Right hindlimb (tissue), 1 donor: ENCODE measurements around the gene KIAA0753.

ENCODE experiments used
- DNase-seq: peaks from one replicate; pipeline ENCODE4 v3.0.0-alpha.2; 2018

Gene KIAA0753

DNA sequence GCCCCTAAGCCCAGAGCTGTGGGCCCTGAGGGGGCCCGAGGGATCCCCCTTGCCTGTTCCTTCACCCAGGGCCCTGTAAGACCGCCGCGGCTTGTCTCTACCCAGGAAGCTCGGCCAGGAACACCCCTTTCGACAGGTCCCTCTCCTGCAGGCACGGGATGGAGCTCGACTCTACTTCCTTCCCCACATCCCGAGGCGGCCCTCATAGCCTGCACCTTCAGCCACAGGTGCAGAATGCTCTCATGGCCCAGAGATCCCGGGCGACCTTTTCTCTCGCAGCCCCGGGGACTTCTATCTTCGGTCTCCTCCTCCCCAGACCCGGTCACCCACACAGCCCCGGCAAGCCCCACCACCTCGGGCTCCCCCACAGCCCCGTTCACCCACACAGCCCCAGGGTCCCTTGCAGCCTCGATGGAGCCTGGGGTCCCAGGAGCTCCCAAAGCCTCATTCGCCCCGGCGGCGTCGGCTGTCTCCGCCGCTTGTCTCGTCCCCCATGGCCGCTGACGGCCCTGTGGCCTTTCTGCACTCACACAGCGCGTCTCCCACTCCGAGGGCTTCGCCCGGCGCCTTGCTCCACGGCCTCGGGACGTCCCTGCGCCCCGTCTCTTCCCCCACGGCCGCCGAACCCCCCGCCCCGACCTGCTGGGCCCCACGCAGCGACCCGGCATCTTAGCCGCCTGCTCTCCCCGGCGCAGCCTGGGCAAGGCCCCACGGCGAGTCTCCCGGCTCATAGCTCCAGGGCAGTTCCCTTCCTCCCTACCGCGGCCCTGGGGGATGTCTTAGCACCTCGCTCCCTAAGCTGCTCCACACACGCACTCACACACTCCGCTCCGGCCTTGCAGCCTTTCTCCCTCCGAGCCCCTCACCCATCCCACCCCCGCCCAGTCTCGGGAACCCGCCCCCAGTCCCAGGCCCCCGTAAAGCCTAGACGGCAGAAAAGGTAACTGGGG, 650 bp downstream of the KIAA0753 start:
- no peak for DNase-seq

DNA sequence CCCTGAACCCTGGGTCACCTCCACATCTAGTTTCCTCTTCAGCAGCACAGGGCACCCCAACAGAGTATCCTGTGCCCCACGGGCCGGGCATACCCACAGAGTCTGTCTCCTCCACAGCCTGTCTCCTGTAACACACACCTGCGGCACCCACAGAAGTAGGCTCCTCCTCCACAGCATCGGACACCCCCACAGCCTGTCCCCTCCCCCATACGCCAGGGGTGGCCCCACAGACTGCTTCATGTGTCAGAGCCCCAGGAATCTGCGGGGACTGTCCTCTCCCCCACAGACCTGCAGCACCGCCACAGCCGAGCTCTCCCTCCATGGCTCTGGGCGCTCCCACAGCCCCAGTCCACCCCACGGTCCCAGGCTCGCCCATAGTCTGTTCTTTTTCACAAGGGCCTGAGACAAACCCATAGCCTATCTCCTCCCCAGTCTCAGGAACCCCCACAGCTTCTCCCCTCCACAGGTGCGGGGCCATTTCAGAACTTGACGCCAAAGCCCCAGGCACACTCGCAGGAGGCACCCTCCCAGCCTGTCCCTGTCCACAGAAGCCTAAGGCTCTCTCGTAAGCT, 1.4 kb downstream of the KIAA0753 start:
- no peak for DNase-seq

DNA sequence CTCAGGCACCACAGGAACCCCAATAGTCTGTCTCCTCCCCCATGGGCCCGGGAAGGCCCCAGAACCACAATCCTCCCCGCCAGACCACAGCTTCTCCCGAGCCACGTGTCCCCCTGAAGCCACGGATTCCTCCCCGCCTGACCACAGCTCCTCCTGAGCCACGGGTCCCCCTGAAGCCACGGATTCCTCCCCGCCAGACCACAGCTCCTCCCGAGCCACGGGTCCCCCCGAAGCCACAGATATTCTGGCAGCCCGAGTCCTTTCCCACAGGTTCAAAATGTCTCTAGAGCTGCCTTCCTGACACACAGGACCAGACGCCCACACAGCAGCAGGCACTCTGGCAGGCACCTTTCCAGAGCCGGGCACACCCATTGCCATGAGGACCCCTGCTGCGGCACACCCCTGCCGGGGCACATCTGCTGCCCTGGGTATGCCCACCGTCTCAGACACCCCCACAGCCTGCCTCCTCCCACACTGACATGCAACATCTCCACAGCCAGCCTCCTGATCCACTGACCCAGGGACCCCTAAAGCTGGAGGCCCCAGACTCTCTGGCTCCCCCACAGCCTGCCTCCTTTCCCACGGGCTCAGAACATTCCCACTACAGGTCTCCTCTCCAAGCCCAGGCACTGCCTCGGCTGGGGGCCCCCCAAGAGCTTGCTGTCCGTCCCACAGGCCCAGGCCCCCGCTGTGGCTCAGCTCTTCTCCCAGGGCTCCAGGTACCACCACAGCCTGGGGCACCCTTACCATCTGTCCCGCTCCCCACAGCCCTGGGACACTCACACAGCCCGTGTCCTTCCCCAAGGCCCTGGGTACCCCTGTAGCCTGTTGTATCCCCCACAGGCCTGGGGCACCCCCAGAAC, 2.2 kb downstream of the KIAA0753 start:
- DNase-seq = no peak

DNA sequence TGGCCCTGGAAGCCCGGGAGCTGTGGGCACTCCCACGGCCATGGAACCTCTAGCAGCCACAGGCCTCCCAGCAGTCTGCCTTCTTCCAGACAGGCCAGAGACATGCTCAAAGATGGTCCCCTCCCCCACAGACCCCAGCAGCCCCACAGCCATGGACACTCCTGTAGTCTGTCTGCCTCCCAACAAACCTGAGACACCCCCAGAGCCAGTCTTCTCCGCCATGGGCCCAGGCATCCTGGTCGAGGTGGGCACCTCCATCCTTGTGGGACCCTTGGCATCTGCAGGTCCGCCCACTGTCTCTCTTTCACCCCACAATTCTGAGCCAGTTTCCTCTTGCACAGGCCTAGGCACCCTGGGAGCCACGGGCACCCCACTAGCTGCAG, 3.1 kb downstream of the KIAA0753 start:
- DNase-seq = no peak

DNA sequence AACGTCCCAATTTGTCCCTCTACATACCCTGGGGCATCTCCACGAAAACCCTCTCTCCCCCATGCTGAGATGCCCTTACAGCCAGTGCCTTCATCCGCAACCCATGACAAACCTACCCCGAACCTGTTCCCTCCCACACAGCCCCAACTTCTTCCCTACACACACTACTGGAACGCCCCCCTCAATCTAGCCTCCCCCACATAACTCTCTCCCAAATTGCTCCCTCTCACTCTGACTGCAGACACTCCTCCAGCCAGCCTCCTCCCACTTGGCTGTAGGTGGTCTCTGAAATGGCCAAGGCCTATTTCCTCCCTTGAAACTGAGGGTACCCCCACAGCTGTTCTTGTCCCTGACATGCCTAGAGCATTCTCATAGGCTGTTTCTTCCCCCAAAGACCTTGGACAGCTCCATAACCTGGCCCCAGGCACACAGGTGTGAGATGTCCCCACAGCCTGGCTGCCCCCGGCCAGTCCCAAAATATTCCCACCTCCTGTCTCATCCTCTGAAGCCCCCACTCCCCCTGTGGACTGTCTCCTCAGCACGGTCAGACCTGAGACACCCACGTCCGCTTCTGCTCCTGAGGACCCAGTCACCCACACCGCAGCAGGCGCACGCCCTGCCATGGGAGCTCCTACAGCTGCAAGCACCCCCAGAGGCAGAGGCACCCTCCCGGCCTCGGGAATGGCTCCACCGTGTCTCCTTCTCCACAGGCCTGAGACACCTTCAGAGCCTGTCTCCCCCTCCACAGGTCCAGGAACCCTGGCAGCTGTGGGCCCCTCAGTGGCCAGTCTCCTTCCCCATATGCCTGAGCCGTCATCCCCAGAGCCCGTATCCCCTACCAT, 3.7 kb downstream of the KIAA0753 start:
- no peak for DNase-seq

DNA sequence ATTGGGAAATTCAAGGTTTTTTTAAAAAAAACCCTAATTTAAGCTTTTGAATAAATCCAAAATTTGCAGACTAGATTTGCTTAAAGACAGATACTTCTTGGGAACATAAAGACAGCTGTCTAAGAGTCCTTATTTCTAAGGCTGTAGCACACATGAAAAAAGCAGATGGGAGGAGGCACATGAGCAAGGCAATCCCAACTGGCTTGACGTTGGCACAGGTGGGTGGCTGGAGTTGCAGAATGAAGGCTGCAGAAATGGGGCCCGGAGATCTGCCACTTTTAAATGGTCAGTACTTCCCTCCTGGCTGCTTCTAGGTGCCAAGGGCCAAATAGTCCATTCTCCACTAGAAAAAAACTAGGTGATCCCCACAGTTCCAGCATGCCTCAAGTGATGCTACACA, 4.4 kb downstream of the KIAA0753 start:
- DNase-seq = no peak

DNA sequence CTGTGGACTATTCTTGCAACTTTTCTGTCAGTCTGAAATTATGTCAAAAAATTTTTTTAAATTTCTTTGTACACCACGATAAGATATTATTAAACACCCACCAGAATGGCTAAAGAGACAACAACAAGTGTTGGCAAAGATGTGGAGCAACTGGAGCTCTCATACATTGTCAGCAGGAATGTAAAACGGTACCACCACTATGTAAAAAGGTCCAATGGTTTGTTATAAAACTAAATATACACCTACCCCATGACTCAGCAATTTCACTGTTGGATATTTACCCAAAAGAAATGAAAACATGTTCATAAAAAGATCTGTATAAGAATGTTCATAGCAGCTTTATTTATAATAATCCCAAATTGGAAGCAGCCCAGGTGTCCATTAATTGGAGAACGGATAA, 7.2 kb downstream of the KIAA0753 start:
- DNase-seq = no peak

DNA sequence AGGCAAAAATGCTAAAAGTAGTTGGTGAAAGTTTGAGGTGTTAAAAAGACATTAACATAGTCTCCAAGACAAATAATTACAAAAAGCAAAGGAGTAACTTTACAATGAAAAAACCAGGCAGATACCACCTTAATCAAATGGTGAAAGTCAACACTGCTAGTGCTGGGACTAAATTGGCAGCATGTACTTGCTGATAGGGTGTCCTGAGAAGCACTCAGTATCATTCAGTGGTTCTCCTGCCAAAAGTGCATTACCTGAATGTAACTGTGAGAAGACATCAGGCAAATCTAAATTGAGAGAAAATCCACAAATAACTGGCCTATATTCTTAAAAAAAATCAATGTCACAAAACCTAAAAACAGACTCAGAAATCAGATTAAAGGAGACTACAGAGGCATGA, 8.0 kb downstream of the KIAA0753 start:
- DNase-seq = no peak

DNA sequence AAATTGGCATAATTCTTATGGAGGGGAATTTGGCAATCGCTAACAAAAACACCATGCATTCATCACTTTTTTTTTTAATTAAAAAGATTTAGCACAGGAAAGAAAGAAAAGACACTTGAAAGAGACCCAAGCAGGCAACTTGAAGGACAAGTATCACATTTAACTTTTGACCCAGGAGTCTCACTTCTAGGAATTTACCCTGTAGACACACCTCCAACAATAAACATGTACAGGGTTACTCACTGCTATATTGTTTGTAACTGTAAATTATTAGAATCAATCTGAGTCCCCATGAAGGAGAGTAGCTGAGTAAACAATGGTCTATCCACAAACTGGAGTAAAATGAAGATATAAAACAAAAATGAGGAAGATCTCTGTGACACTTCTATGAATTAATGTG, 10.1 kb downstream of the KIAA0753 start:
- DNase-seq = no peak

DNA sequence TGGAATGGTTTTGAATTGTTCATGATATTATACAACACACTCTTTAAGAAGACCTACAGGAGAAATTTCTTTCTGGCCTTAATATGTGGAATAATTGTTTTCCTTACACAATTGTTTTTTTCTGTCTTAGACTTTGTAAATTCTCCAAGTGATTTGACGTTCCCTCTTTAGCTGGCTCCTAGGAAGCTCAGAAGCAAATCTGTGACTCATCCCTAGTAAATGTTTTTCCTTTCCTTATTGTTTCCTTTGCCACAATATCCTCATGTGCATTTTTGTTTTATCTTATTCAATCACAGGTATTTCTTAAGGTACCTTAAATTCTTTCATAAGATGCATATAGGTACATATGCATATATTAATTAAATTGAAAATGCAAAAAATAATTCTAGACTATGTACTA, 13.5 kb downstream of the KIAA0753 start:
- no peak for DNase-seq

DNA sequence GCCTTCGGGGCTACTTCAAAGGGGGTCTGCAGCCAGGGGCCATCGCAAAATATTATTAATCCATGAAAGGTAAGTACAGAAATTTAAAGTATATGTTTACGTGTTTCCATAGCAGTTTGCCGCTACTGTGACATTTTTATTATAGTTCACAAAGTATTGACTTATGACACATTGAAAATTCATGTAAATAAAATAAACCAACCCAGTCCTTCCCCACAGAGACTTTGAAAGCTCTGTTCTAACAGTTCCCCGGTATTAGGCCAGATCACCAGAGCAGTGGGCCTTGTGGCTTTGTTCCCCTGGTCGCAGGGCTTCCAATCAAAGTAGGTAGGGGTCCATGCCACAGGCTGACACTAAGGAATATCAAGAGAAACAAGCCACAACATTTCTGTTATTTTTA, 13.9 kb downstream of the KIAA0753 start:
- no peak for DNase-seq

DNA sequence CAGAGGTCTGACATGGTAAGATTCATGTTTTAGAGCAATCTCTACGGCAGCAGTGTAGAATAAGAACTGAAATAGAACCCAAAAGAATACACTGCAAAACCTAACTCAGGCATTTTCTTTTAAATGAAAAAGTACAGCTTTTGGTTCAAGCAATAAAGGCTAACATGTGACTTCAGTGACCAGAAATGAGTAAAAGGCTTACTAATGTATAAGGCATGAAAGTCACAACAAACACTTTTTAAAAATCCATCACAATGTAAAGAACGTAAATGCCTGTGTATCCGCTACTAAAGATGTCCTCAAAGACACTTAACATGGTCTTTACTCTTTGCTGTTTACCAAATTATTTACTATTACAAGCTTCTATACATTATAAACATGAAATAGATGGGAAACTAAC, 16.6 kb downstream of the KIAA0753 start:
- no peak for DNase-seq

DNA sequence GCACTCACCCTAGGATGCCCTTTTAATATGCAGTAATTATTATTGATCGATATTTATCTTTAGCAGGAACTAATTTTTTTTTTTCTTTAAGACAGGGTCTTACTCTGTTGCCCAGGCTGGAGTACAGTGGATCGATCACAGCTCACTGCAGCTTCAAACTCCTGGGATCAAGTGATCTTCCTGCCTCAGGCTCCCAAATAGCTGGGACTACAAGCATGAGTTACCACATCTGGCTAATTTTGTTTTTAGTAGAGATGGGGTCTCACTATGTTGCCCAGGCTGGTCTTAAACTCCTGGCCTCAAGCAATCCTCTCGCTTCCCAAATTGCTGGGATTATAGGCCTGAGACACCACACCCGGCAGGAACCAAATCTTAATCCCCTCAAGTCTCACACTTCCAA, 29.3 kb downstream of the KIAA0753 start:
- DNase-seq = no peak

DNA sequence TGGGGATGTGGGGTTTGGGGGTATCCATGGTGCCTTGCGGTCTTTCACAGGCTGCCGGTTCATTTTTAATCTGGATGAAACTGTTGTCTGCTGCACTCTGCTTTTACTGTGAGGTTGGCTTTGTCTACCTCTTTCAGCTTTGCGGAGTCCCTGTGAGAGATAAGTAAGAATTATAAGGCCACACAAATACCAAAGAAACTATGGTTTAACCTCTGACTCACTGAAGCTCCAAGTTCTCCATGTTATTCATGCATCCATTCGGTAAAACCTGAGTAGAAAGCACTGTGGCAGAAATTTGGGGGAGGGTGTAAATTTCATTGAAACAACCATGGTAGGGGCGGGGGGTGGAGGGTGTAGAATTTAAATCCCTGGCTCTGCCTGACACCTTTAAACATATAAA, 30.5 kb downstream of the KIAA0753 start:
- no peak for DNase-seq

DNA sequence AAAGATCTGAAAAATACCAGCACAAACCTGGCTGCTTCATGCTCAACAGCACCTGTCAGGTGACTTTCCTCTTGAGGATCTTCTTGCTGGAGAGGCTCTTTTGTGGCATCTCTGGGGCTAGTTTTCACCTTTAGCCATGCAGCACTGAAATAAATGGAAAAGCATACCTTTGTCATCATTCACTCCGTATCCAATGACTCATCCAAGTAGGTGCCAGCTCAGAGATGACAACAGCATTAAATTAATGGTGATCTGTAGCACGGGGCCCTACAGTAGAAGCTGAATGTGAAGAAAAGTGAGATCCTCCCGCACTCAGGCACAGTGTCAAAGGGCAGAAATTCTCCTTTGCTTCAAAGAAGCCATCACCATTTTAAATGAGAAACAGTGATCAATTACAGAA, 32.2 kb downstream of the KIAA0753 start:
- no peak for DNase-seq

DNA sequence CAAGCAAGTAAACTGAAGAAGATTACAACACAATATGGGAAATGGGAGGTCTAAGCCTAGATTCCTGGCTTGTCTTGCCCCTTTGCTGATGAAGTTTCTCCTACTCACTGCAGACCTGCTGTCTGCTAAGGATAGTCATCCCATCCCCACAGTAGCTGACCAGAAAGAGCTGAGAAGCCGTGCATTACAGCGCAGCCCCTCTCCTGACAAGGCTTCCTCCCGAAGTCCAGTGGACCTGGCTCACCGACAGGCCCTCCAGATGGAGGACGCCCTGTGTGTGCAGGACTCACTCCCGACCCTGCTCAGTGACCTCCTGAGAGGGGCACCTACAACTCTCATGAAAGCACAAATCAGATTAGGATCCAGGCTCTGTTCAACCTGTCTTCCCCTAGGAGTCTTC, 35.4 kb downstream of the KIAA0753 start:
- DNase-seq = no peak

DNA sequence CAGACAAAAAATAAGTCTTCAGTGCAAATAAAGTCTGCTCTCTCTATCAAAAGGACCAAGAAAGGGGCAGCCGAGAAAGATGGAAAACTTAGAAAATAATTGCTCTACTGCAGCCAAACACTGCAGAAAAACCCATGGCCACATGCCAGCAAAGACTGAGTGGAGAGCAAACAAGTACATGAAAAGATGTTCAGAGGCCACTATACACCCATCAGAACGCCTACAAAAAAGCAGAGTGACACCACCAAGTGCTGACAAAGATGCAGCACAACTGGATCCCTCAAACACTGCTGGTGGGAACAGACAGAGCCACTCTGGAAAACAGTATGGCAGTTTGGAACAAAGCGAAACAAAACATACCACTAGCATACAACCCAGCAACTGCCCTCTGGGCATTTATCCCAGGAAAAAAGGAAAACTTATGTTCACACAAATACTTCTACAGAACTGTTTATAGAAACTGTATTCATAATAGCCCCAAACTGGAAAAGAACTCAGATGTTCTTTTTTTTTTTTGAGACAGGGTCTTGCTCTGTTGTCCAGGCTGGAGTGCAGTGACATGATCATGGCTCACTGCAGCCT, 36.7 kb downstream of the KIAA0753 start:
- DNase-seq = peak; percentile 65

DNA sequence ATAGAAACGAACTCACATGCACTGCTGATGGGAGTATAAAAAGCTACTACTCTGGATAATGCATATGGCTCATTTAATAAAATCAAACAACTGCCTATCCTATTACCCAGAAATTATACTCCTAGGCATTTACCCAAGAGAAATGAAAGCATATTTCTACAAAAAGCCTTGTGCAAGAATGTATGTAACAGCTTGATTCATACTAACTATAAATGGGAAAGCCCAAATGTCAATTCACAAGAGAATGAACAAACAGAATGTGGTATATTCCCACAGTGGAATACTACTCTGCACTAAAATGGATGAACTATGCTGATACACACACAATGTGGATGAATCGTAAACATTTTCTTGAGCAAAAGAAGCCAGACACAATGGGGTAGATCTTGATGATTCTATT, 38.4 kb downstream of the KIAA0753 start:
- no peak for DNase-seq

DNA sequence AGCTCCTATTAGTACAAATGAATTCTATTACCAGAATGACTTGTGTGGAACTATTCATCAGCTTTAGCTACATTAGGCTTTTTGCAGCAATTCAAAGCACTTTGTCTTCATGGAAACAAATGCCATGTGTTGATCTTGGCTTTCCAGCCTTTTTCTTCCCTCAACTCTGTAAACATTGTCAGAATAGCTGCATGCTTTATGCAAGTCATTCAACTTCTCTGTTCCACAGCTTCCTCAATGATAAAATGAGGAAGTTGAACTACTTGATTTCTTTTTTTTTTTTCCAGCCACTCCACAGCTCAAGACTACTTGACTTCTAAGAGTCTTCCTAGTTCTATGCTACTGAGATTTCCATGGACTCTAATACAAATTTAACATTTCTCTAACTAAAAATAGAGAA, 41.1 kb downstream of the KIAA0753 start:
- no peak for DNase-seq

DNA sequence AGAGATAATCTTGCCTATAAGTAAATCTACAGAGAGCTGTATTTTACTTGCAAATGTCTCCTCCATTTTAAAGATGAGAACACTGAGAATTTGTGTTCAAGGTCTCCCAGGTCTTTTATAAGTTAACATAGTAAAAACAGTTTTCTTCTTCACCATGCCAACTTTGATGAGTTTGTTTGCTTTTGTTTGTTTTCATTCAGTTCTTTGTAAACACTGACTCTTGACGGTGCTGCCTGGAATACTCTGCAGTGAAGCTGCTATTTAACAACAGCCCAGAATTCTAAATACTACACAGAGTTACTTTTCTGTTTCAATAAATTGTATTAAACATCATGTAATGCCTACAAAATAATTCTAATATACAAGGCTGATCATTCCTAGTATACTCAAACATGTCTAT, 42.8 kb downstream of the KIAA0753 start:
- no peak for DNase-seq

DNA sequence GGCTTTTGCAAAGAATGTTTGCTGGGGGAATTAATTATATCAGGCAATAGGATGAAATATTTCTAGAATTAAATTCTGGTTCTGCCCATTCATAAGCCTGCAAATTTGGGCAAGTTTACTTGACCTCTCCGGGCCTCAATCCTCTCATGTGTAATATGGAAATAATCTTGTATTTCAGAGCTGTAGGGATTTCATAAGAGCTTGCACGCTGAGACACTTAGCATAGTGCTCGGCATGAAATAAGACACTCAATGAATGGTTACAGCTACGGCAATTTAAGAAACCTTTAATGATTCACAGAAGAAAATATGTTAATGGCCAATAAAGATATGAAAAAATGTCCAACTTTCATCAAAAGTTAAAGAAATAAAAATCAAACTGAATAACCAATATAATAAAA, 43.6 kb downstream of the KIAA0753 start:
- DNase-seq = no peak

DNA sequence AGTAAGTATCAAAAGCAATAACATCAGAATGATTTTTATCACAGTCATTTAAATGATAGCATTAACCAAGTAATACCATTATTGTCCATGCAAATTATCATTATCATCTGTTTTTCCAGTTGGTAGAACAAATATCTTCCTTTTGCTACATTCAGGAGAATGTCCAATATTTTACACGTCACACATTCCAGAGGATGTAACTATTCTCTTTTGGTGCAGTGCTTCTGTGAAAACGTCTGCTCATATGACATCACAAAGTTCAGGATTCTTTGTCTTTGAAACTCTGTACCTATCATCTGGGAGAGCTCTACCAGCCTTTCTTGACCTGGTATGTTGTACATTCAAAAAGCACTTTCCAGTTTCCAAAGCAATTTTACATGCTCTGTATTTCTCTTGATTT, 44.0 kb downstream of the KIAA0753 start:
- DNase-seq = no peak
